ENCODE measurements around the gene DDX11. TPM values are rescaled to one million over a fixed set of nuclear protein-coding genes. Genes with fewer than 3 reads are reported as not detected.
A peak's percentile ranks its signal among the peaks of the same experiment; 100 is the strongest.

DDX11 gene
- total and polyA plus RNA-seq, 2 donors (not counting 1 experiment from before 2014, with no cell fraction given) = 68.0 to 90.2 TPM

DNA sequence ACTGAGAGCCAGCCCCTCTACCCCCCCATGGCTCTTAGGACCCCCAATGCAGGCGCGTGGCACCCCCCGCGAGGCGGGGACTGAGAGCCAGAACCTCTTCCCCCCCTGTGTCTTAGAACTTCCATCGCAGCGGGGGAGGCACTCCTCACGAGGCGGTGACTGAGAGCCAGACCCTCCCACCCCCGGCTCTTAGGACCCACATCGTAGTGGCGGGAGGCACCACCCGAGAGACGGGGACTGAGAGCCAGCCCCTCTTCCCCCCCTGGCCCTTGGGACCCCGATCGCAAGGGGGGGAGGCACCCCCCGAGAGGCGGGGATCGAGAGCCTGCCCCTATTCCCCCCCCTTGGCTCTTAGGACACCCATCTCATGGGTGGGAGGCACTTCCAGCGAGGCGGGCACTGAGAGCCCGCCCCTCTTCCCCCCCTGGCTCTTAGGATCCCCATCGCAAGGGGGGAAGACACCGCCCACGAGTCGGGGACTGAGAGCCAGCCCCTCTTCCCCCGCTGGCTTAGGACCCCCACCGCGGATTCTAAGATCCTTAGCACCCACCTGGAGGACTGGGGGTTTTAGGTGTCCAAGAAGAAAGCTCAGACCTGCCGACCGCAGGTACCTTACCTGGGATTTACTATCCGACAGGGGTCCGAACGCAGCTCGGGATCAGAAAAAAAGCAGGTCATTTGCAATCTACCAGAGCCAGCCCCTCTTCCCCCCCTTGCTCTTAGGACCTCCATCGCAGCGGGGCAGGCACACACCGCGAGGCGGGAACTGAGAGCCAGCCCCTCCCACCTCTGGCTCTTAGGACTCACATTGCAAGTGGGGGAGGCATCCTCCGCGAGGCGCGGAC is 44.9 kb downstream of the DDX11 start:
- Histone ChIP-seq H3K4me1 (ENCODE audit: control insufficient read depth in 2 of 2, insufficient read depth in 2 of 2, low read length in 2 of 2) (peaks cover 28 to 32% of the 10 kb centered on the region in 2 donors), H3K79me2 (ENCODE audit: control insufficient read depth, insufficient read depth, low read length) (no peaks in the 10 kb centered on the region), H3K36me3 (replicated peaks in 1 of 2; ENCODE audit: control extremely low read depth in 1 of 2, control insufficient read depth in 1 of 2, extremely low read depth in 1 of 2, insufficient read depth in 2 of 2, low read length in 1 of 2) (no peaks in the 10 kb centered on the region), H3K4me3 (ENCODE audit: control extremely low read depth in 1 of 5, extremely low read depth in 1 of 5, insufficient read depth in 1 of 5, low read depth in 2 of 5, low read length in 4 of 5) (peak overlapping the region in 4 of 5 experiments; percentile 37 to 65 (median 56)), H3K9ac (ENCODE audit: low read length) (peak overlapping the region; percentile 56), H2AFZ (ENCODE audit: insufficient read depth, low read depth, low read length, poor library complexity, severe bottlenecking) (peak overlapping the region; percentile 64), H3K4me2 (replicated peaks; ENCODE audit: low read depth, low read length, poor library complexity, severe bottlenecking) (peak overlapping the region; percentile 84), H4K20me1 (ENCODE audit: control insufficient read depth, insufficient read depth, low read length, poor library complexity, severe bottlenecking) (no peaks in the 10 kb centered on the region), H3K27ac (ENCODE audit: low read length in 2 of 2) (no peak overlapping the region), H3K9me3 (ENCODE audit: control extremely low read depth in 1 of 3, control insufficient read depth in 2 of 3, insufficient read depth in 1 of 3, low read length in 2 of 3) (peaks cover 0 to 28% (median 0%) of the 10 kb centered on the region in 3 donors), H3K27me3 (replicated peaks in 1 of 4; ENCODE audit: control extremely low read depth in 1 of 4, control insufficient read depth in 3 of 4, insufficient read depth in 4 of 4, low read length in 3 of 4) (peaks cover 0 to 34% (median 6%) of the 10 kb centered on the region in 4 experiments)
- WGBS (ENCODE audit: insufficient coverage) = 7% methylated on average over 33 of the region's 44 CpGs
- no peak for TF ChIP-seq CTCF (IDR thresholded peaks at IDR 0.05)
- TF ChIP-seq EZH2 (IDR thresholded peaks at IDR 0.05; ENCODE audit: borderline replicate concordance, insufficient read depth, low read depth, low read length, poor library complexity, severe bottlenecking) = no peak
- Mint-ChIP-seq H3K4me1 (peaks cover 4% of the 10 kb centered on the region), H3K9me3 (ENCODE audit: insufficient read depth) (no peaks in the 10 kb centered on the region), H3K27me3 (peaks cover 2% of the 10 kb centered on the region), H3K27ac (peak overlapping the region; percentile 46), H3K4me3 (peak overlapping the region; percentile 83)
- ATAC-seq (ENCODE audit: low read depth) = peak; percentile 70
- intact Hi-C loops (cut with micrococcal nuclease) = loop anchor here (5.0 kb wide), 1 partner anchor 266 kb away; no protein-coding TSS in a partner anchor
- ChIA-PET POLR2A (no interaction called here), CTCF (interaction anchor here (1.0 kb wide), 1 partner anchor 122 kb away, joined by 3 read pairs; no protein-coding TSS in a partner anchor)
- DNase-seq = peak; percentile 64

Data from B cell (primary cell).